OCI-LY1 (cell line): ENCODE results near the gene COL6A3.

ENCODE experiments used
- CTCF ChIP-seq: fragments of 200-600 bp; sonication (generic), shearing (Covaris generic); IDR thresholded peaks from 2 replicates; pipeline ENCODE4 v1.5.1; 2017; ENCODE audit warnings: mild to moderate bottlenecking, antibody characterized with exemption, low read length, moderate library complexity, mixed read lengths
- EZH2 ChIP-seq: fragments of 200-600 bp; sonication (generic), shearing (Covaris generic); IDR thresholded peaks from 2 replicates; pipeline ENCODE4 v1.8.0; 2017; ENCODE audit warnings: borderline replicate concordance, mixed run types, mild to moderate bottlenecking, antibody characterized with exemption, low read length, moderate library complexity, mixed read lengths

- no peak for TF ChIP-seq CTCF
- no peak for TF ChIP-seq EZH2
Measured at GRCh38 chr2:237365671-237366070, 48.3 kb downstream of the COL6A3 start.
